Inferior parietal cortex (tissue), 1 donor: ENCODE data around the gene ECI1.

Experiments used
- DNase-seq: peaks from one replicate; pipeline ENCODE4 v3.0.0-alpha.2; 2016; ENCODE audit errors: extremely low spot score

The ECI1 gene

DNA sequence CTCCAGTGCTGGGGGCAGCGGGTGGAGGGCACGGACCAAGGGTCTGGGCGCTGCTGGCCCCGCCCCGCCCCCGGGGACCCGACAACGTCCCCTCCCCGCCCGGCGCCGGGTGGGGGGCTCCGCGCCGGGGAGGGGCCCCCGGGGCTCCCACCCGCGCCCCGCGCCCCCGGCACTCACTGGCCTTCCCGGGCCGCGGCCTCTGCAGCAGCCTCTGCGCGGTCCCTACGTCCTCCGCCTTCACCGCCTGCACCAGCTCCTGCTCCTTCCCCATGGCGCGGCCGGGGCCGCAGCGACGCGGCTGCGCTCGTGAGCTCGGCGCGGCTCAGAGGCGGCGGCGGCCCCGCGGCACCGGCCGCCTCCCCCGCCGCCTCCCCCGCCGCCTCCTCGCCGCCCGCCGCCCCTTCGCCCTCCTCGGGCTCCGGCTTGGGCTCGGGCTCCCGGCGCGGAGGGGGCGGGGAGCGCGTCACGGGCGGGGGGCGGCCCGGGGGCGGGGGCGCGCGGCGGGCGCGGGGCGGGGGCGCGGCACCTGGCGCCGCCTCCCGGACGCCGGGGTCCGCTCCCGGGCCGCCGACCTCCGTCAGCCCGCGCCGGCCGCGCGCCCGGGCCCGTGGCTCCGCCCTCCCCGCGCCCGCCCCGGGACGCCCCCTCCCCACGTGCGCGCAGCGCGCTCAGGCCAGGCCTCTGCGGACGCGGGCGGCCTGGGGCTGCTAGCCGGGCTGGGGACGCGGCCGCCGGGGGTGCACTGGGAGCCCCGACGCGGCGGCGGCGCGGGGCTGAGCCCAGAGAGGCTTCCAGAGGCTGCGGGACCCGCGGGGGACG, 55.0 kb downstream of the ECI1 start, which contains the start of gene CASKIN1:
Gene CASKIN1, minus strand, starts transcription at position 444 of the 819 bp plus-strand sequence. Its CDS starts 173 bp downstream, at position 271.
- DNase-seq: no peak

- DNase-seq: no peak
Measured at GRCh38 chr16:2195322-2196161, 55.8 kb downstream of the ECI1 start.

- no peak for DNase-seq
Measured at GRCh38 chr16:2194852-2195321, 56.5 kb downstream of the ECI1 start.

GRCh38 chr16:2194166-2194834, 57.1 kb downstream of the ECI1 start:
- DNase-seq: no peak

GRCh38 chr16:2191446-2191706, 60.0 kb downstream of the ECI1 start:
- no peak for DNase-seq

DNA sequence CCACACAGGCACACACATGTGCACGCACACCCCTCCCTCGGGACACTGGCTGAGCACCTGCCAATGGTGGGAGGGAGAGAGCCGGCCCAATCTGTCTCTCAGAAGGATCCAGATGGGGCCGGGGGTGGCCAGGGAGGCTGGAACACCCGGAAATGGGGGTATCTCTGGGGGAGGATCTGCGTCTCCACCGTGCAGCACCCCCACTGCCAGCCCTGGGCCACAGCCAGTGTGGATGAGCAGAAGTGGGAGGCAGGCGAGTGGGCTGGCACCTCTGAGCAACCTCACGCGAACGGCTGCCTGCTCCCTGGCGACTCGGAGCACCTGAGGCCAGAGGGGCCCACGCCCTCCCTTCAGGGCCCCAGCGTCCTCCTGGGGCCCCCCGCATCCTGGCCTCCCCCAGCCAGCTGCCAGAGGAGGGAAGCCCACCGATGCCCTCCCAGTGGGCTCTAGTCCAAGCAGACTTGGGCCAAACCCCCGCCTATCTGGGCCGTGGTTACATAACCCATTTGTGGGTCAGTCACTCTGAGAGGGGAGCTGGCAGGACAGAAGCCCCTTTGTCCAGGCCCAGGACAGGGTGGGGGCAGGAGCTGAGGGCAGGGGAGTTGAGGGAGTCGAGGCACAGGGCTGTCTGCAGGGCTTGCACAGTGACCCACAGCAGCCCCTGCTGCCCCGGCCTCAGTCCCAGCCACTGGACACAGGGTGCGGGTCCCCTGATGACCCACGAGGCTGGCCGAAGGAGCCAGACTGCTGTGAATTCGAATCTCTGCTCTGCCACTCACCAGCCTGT, 60.5 kb downstream of the ECI1 start:
- DNase-seq: no peak

- DNase-seq: no peak
Measured at GRCh38 chr16:2190002-2190658, 61.3 kb downstream of the ECI1 start.
